HG02763 (cell line): Measurements from ENCODE around the gene PMM2.
"Not testable (repeated sequence)": the region's sequence is repeated elsewhere in the genome, so short reads cannot be mapped to it uniquely, and the experiment has no call there.

Experiments
- ATAC-seq: cut with Tn5 transposase; IDR thresholded peaks from one replicate; pipeline ENCODE4 v1.9.1; 2021; ENCODE audit warnings: mild to moderate bottlenecking, moderate library complexity; ENCODE audit not compliant: unreplicated experiment

PMM2 gene

DNA sequence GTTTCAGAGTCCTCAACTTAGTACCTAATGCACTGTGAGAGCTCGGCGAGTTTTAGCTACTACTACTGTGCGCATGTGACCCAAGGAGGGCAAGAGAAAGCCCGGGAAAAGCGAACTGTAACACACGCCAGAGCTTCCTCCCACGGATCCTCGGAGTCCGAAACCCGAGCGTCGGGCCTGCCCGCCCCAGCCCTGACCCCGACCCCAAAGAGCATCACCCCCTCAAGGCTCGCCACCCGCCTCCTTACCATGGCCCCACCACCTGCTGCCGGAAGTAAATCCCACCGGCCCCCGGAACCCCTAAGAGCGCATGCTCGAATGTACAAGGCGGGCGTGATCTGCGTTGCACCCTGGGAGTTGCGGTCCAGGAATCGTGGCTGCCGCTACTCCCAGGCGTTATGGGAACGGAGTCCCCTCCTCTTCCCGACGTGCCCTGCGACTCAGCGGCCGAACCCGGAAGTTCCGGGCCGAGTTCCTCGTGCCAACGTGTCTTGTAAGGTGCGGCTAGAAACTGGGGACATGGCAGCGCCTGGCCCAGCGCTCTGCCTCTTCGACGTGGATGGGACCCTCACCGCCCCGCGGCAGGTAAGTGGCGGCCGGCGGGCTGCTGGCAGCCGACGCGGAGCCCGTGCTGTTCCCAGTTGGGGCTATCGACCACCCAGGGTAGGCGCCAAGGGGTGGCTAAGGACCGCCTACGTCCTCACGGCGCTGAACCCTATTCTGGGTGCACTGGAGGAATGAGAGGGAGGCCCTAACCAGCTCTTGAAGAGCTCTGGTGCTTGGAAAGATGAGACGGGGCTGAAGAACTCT is at the start of gene PMM2, which contains the start of gene TMEM186:
TSS of gene PMM2 (plus strand) at position 476 of the 810 bp plus-strand sequence. CDS start at position 520, 44 bp downstream.
TSS of gene TMEM186 (minus strand) at position 276 of the 810 bp plus-strand sequence. CDS start at position 251, 25 bp downstream.
- ATAC-seq = peak; percentile 95

DNA sequence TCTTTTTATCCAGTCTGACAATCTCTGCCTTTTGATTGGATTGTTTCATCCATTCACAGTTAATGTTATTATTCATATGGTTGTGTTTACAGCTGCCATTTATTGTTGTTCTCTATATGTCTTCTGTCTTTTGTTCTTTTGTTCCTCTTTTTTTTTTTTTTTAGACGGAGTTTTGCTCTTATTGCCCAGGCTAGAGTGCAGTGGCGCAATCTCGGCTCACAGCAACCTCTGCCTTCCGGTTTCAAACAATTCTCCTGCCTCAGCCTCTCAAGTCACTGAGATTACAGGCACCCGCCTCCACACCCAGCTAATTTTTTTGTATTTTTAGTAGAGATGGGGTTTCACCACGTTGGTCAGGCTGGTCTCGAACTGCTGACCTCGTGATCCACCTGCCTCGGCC is 48.7 kb upstream of the PMM2 start:
- ATAC-seq = not testable (repeated sequence)

DNA sequence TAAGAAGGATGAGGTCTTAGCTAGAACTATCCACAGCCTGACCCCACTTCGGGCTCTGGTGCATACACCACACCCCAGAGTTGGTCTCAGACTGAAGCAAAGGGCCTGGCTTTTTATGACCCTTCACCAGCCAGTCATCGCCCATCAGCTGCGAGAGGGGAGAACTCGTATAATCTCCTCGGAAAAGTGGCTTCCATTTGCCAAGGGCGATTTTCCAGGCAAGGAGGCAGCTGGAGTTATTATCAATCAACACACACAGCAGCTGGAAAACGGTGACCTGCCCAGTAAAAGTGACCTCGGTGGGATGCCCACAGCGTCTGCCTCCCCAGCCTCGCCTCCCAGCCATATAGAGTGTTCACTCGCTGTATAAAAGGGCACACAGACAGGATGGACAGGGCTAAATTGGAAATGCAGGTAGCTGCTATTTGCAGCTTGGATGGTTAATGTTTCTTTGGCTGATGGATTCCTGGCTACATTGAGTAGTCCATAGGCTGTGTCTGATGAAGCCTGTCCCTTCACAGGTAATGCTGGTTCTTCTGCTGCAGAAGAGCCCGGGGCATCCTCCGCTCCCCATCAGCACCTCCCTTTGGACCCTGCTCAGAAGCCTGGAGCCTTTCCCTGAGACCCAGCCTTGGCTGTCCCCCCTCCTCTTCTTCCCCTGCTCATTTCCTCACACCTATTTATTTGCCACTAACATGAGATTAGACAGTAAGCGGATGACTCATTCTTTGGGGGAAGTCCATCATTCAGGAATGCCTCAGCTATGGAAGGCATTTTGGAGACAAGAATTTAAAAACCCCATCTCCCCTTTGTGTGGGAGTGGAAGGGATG is 45.9 kb upstream of the PMM2 start:
- ATAC-seq = no peak

DNA sequence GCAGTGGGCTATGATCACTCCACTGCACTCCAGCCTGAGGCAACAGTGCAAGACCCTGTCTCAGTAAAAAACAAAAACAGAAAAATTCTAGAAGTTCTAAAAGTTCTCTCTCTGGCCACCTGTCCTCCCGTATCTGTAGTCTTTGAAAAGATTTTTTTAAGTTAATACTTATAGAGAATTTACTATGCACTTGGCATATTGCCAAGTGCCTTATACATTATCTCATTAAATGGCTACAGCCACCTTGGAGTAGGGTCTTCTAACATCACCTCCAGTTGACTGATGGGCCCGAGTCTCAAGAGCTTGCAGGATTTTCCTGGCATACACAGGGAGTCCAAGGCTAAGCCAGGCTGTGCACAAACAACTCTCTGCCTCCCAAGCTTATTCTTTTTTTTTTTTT is 44.9 kb upstream of the PMM2 start:
- no peak for ATAC-seq

DNA sequence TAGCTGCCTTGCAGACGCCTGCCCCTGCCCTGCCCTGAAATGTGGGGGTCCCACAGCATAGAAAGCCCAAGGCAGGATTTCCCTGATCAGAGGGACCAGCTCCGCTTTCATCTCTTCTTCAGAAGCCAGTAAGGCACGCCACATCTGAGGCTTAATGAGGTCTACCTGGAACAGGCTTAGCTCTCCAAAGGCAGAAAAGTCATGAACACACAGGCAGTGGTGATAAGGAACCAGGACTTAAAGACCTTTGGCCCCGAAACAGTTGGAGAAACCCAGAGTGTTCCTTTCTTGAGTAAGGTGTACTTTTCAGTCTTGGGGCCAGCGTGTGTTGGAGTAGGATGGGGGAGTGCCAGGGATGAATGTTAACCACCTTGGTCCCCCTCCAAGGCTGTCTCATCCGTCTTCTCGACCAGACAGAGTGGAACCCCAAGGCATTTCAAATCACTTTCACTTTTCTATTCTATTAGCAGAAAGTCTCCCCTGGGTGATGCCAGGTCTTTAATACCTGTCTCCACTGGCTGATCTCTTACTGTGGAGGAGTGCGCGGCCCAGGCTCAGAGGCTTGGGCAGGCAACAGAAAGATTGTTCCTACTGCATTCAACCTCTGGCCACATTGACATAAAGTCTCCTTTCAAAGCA is 44.1 kb upstream of the PMM2 start:
- ATAC-seq = no peak

DNA sequence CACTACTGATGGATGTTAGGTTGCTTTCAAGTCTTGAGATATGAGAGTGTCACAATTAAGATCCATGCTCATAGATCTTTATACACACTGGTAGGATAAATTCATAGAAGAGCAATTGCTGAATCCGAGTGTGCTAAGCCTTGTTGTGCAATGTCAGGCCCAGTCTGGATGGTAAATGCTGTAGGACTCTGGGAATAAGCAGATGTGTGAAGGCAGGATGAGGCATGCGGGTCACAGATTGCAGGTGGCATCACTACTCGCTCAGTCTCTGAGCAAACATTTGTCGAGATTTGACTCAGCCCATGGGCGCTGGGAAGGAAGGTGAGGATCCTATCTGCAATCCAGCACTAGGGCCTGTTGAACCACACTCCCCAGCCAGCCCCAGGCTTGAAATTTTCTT is 40.9 kb upstream of the PMM2 start:
- no peak for ATAC-seq

DNA sequence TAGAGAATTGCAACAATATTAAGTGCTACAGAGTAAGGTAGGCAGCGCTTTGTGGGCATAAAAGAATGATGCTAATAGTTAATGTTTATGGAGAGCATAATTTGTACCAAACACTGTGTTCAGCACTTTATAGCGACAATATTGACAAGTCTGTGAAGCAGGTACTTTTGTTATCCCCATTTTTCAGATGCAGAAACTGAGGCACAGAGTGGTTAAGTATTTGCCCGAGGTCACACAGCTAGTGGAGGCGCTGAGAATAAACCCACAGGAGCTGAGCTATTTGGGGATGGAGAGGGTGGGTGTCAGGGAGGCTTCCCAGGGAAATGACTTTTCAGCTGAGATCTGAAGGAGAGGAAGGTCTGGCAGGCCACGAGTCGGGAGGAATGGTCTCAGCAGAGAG is 39.6 kb upstream of the PMM2 start:
- ATAC-seq = no peak

DNA sequence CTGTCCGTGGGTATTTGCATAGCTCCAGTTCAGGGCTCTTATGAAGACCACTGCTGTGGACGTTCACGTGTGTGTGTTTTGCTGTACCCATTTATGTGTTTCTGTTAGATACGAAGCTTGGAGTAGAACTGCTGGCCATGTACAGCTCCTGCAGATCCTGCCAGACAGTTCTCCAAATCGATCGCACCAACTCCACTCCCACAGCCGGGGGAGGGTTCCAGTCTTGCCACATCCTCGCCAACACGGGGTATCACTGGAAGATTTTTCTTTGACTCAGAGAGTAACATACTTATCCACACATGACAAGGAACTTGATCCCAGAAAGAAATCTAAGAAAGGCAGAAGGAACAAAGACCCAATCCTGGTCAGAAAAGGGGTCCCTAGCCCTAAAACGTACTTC is 37.6 kb upstream of the PMM2 start:
- no peak for ATAC-seq

DNA sequence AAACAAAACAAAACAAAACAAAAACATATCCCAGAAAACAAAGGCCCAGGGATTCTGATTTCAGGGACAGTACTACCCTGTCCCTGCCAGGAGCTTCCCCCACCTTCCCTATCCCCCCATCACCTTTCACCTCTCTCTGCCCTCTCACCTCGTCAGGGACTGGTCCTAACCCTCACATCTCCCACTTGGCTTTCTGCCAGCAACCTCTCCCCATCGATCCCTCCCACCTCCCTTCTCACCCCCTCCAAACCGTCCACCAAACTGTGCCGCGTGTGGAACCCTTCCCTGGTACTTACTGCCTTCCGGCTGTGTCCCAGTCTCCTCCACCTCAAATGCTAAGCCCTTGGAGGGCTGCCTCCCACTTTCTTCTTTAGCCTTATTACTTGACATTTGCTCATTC is 36.6 kb upstream of the PMM2 start:
- ATAC-seq = no peak

DNA sequence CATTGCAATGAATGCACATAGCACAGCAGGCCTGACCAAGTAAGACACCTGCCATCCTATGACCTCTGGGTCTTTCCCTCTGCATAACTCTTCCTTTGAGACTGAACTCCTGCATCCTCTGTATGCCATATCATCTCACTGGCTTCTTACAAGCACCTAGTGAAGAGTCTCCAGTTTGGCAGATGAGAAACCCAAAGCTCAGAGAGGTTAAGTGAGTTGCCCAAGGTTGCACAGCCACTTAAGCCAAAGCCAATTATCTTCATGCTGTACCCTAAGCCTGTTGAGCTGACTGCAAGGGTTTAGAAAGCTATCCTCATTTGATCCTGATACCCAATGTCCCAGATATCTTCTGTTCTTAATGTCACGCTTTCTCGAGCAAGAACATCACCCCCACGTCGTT is 35.4 kb upstream of the PMM2 start:
- ATAC-seq = no peak

DNA sequence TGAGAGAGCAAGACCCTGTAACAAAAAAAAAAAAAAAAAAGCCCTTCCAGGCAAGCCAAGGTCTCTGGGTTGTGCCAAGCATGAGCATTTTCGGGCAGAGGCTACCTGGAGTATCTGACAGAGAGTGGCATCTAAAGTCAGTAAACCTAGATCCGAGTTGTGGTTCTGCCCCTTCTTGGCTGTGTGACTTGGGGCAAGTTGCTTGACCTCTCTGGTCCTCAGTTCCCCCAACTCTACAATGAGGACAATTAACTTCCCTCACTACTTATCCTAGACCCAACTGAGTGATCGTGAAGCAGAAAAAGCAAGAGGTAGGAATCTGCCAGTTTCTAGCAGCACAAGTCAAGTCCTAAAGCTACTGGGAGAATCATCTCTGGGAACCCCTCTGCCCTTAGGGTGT is 34.6 kb upstream of the PMM2 start:
- ATAC-seq = no peak

DNA sequence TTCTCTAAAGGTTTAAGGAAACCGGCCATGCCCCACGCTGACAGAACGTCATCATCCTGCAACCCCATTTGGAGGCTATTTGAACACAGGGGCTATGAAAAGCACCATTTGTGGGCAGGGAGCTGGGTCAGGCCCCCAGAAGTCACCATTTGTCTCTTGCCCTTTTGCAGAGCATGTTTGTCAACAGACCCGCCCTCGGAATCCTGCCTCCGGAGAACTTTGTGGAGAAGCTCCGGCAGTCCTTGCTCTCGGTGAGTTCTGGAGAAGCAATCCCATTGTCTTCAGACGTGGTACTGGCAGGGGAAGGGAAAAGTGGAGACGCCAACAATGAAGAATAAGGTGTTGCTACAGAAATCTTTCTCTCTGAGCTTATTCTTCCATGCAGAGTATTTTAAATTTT is 33.7 kb upstream of the PMM2 start:
- ATAC-seq = no peak

DNA sequence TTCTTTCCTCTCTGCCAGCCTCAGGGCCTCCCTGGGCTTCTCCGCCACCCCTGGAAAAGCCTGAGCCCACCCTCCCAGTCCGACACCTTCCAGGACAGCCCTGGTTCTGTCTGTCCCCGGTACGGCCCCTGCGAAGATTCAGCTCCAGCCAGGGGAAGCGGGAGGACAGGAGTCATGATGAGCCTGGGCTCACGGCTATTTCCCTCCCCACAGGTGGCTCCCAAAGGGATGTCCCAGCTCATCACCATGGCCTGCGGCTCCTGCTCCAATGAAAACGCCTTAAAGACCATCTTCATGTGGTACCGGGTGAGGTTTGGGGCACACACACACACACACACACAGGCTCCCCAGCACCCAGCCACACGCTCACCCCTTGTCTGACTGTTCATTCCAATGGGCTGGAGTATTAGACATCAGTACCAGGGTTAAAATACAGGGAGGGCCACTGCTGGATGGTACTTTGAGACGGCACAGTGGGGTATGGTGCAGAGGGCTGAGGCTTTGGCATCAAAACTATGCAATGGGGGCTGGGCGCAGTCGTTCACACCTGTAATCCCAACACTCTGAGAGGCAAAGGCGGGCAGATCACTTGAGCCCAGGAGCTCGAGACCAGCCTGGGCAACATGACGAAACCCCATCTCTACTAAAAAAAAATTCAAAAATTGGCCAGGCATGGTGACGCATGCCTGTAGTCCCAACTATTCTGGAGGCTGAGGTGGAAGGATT is 33.0 kb upstream of the PMM2 start:
- ATAC-seq = no peak

DNA sequence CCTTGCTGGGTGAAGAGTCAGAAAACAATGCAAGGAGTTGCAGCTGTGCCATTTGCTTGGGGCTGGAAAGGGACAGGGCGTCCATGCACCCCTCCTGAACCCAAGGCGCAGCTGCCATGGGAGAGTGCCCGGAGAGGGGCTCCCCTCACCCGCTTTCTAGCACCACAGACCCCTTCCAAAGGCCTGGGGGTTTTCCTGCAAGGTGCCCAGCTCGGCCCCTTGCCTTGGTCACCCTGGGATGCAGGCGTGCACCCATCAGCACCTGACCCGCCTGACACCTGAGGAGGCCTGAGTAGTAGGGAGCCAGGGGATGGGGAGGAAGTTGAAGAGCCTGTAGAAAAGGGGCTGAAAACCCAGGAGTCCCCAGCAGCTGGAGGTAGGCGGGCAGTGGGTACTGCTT is 30.5 kb upstream of the PMM2 start:
- ATAC-seq = no peak

DNA sequence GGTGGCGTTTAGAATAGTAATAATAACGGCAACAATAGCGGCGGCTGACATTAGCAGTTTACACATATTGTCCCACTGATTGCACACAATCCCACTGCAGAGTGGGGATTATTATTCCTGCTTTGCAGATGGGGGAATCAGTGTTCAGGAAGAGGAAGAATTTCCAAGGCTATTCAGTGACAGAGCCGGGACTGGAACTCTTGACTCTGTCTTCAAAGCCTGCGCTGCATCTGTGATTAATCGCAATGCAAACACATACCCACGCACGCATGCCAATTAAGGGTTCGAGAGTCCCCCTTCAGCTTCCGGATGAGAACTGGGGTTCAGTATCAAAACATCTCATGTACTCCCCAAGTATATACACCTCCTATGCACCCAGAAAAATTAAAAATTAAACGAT is 29.4 kb upstream of the PMM2 start:
- no peak for ATAC-seq

DNA sequence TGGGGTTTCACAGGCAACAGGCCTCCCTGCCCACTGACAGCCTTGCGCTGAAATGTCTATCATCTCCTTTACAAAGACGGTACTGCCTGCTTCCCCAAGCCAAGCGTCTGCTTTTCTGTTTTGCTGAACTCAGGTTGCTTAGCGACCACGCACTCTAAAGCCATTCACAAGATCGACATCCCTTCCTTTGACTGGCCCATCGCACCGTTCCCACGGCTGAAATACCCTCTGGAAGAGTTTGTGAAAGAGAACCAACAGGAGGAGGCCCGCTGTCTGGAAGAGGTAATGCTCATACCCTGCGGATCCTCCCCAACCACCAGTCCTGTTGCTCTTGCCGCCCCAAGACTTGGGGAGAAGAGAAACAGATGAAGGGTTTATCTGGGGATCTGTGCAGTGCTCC is 28.9 kb upstream of the PMM2 start:
- ATAC-seq = no peak

DNA sequence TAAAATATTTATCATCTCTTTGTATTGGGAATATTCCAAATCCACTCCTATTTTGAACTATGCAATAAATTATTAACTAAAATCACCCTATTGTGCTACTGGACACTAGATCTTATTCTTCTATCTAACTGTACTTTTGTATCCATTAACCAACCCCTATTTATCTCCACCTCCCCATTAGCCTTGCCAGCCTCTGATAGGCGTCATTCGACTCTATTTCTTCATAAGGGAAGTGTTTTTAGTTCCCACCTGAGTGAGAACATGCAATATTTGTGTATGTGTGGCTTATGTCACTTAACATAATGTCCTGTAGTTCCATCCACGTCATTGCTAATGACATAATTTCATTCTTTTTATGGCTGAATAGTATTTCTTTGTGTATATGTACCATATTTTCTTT is 24.1 kb upstream of the PMM2 start:
- no peak for ATAC-seq

DNA sequence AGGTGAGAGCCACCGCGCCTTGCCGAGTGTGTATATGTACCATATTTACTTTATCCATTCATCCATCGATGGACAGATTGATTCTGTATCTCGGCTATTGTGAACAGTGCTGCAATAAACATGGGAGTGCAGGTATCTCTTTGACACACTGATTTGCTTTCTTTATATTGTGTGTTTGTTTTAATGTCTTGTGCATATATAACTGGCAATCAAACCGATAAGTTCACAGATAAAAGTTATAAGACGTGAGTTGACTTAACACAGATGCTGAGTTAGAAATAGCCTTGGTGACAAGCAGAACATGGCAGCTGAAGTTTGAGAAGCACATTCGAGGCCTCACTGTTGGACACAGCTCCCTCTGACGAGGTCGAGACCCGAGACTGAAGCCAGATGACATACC is 23.4 kb upstream of the PMM2 start:
- no peak for ATAC-seq

DNA sequence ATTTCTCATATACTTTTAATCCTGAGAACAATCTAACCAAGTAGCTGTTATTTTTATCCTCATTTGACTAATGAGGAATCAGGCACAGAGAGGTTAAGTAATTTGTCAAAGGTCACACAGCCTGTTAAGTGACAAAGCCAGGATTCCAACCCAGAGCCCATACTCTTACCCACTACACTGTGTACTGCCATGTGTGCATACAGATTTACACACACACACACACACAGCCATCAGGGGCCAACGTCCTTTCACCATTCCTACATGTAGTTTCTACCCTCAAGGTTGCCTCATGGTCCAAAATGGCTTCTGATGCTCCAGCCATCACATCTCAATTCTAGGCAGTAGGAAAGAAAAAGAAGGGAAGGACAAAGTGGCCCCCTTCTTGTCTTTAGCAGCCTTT is 22.3 kb upstream of the PMM2 start:
- no peak for ATAC-seq

DNA sequence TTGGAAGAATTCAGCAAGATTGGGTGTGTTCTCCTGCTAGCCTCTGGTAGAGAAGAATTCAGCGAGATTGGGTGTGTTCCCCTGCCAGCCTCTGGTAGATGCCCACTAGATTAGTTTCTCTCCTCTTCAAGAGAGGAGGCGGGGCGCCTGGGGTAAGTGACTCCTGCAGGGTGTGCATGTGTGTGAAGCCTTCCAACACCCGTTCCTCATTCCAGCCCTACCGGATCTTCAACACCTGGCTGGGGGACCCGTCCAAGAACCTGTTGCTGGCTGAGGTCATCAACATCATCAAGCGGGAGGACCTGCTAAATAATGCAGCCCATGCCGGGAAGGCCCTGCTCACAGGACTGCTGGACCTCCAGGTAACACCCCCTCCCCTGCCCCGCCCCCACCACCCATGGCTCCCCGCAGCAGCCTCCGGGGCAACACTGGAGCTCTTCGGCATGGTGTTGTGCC is 21.5 kb upstream of the PMM2 start:
- ATAC-seq = no peak

DNA sequence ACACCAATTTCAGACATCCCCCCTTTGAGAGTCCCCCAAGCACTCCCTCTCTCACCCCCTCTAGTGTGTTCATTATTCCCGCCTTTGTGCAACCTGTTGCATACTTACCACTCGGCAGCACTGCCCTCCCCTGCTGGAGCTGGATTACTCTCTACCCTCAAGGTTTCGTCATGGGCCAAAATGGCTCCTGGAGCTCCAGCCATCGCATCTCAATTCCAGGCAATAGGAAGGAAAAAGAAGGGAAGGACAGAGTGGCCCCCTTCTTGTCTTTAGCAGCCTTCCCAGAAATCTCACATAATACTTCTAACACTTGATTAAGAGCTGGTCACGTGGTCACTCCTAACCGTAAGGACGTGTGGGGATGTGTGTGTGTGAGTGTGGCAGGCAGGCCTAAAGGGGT is 20.4 kb upstream of the PMM2 start:
- no peak for ATAC-seq
